ENCODE data around the gene FAM131A.

GRCh38 chr3:184337981-184338380 is 581 bp downstream of the FAM131A start:
- TF ChIP-seq CTCF (IDR thresholded peaks at IDR 0.05) (no peak), POLR2A (IDR thresholded peaks at IDR 0.05) (no peak)
